Peyer's patch (tissue), 4 donors: ENCODE data around the gene CRAMP1.

ENCODE experiments used
- POLR2A ChIP-seq, 2 donors: fragments of 450-650 bp; IDR thresholded peaks; one replicate each; pipeline ENCODE4 v1.5.1; 2017; ENCODE audit warnings: antibody characterized with exemption in 2 of 2, mild to moderate bottlenecking in 2 of 2, moderate library complexity in 2 of 2
- TF ChIP-seq, protein P1 (sequence below), 6 experiments: fragments of 450-650 bp in 4 of 6; fragments of 200-600 bp in 2 of 6; sonication (generic) in 1 of 6; IDR thresholded peaks; one replicate each; pipeline ENCODE4 v1.5.1; 2017 to 2019; ENCODE audit warnings: antibody characterized with exemption in 6 of 6, mild to moderate bottlenecking in 3 of 6, moderate library complexity in 1 of 6

DNA sequence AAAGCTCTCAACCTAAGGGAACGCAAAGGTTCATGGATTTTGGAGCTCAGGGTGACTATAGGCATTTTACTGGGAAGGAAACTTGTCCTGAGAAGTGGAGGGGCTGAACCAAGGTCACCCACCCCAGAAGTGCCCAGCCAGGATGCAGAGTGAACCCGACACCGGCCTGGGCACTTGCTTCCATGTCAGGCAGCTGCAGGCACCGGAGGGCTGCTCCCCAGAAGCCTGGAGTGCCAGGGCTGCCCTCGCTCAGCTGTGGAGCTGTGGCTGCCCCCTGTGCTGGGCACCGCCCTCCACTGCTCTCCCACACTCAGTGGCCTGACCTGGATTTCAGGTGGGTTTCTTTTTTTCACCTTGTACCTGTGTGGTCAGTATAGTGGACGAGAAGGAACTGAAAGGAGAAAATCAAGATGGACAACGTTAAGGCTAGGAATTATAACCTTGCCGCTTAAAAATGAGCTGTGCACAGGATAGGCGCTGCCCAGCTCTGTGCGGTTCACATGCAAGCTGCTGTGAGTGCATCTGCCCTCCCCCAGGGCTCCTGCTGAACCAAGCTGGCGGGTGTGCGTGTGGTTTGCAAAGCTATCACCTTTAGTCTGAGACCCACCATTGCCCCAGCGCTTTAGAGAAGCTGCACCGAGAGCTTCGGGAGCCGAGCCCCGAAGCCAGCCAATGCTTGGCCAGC is 96.1 kb downstream of the CRAMP1 start:
- TF ChIP-seq, protein P1, sequence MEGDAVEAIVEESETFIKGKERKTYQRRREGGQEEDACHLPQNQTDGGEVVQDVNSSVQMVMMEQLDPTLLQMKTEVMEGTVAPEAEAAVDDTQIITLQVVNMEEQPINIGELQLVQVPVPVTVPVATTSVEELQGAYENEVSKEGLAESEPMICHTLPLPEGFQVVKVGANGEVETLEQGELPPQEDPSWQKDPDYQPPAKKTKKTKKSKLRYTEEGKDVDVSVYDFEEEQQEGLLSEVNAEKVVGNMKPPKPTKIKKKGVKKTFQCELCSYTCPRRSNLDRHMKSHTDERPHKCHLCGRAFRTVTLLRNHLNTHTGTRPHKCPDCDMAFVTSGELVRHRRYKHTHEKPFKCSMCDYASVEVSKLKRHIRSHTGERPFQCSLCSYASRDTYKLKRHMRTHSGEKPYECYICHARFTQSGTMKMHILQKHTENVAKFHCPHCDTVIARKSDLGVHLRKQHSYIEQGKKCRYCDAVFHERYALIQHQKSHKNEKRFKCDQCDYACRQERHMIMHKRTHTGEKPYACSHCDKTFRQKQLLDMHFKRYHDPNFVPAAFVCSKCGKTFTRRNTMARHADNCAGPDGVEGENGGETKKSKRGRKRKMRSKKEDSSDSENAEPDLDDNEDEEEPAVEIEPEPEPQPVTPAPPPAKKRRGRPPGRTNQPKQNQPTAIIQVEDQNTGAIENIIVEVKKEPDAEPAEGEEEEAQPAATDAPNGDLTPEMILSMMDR (IDR thresholded peaks at IDR 0.05): no peak
- TF ChIP-seq POLR2A (IDR thresholded peaks at IDR 0.05): no peak
